Upper lobe of left lung (tissue), 4 donors: ENCODE results near the gene HIKESHI.

ENCODE experiments used
- CTCF ChIP-seq, 6 experiments: fragments of 450-650 bp in 4 of 6; fragments of 200-600 bp in 2 of 6; sonication (generic) in 2 of 6; IDR thresholded peaks; one replicate each; pipeline ENCODE4 v1.5.1; 2016 to 2019; ENCODE audit warnings: antibody characterized with exemption in 6 of 6
- POLR2A ChIP-seq, 4 donors: fragments of 450-650 bp; IDR thresholded peaks; one replicate each; pipeline ENCODE4 v1.5.1; 2016 to 2017; ENCODE audit warnings: antibody characterized with exemption in 4 of 4, mild to moderate bottlenecking in 2 of 4
- POLR2AphosphoS5 ChIP-seq, 2 donors: sonication (generic); formaldehyde crosslinking; IDR thresholded peaks; one replicate each; pipeline ENCODE4 v1.5.1; 2017; ENCODE audit warnings: antibody characterized with exemption in 2 of 2

DNA sequence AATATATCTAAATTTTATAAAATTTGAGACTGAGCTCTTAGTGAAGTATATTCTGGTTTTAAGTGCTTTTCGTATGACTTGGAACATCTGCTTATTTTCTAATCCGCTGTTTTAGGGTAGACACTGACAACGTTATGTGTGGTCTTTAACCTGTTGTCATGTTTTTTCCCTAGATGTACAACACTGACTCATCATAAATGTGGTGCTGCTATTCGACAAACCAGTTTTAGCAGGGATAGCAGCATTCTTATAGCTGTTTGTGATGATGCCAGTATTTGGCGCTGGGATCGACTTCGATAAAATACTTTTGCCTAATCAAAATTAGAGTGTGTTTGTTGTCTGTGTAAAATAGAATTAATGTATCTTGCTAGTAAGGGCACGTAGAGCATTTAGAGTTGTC, 23.8 kb upstream of the HIKESHI start:
- TF ChIP-seq CTCF (IDR thresholded peaks at IDR 0.05) = no peak
- no peak for TF ChIP-seq POLR2AphosphoS5 (IDR thresholded peaks at IDR 0.05)
- TF ChIP-seq POLR2A (IDR thresholded peaks at IDR 0.05) = no peak
